ENCODE measurements around the gene TMEM135. TPM values are rescaled to one million over a fixed set of nuclear protein-coding genes. Genes with fewer than 3 reads are reported as not detected.

TMEM135 gene
- total RNA-seq, 4 donors from 2014 or later = 7.9 to 38.7 (median 18.9) TPM

- Histone ChIP-seq H3K4me3 (no peak overlapping the region), H3K4me1 (peaks cover 0 to 10% of the 10 kb centered on the region in 2 donors), H3K36me3 (no peaks in the 10 kb centered on the region), H3K9me3 (no peaks in the 10 kb centered on the region), H3K27ac (no peak overlapping the region), H3K27me3 (no peaks in the 10 kb centered on the region)
- ATAC-seq (no peak), DNase-seq (no peak)
- intact Hi-C loops (cut with DNase I; ENCODE audit: low total_unique reads) (no loop called here), in situ Hi-C loops (cut with MboI; ENCODE audit: low sequenced_read_pairs in 4 of 4) (loop anchor here in 3 of 4 donors (10.0 to 25.0 kb wide), 2 partner anchors 1178 to 1185 kb away; no protein-coding TSS in a partner anchor)
- TF ChIP-seq CTCF (IDR thresholded peaks at IDR 0.05 in 4 of 5, conservative IDR thresholded peaks at IDR 0.05 in 1 of 5) = no peak
These were observed 321.7 kb downstream of the TMEM135 start for GRCh38 chr11:87359401-87359800.

- TF ChIP-seq CTCF (IDR thresholded peaks at IDR 0.05 in 4 of 5, conservative IDR thresholded peaks at IDR 0.05 in 1 of 5) (no peak), POLR2A (IDR thresholded peaks at IDR 0.05) (no peak)
- in situ Hi-C loops (cut with MboI; ENCODE audit: low sequenced_read_pairs in 4 of 4) = loop anchor here in 2 of 4 donors (25.0 kb wide), 1 partner anchor 1175 kb away; no protein-coding TSS in a partner anchor
- no peak overlapping the region for H3K4me3 ChIP-seq
These were observed 324.2 kb downstream of the TMEM135 start for GRCh38 chr11:87361891-87362290.

GRCh38 chr11:87366346-87366745 lies 328.6 kb downstream of the TMEM135 start:
- in situ Hi-C loops (cut with MboI; ENCODE audit: low sequenced_read_pairs in 4 of 4) = loop anchor here in 2 of 4 donors (25.0 kb wide), 1 partner anchor 1171 kb away; no protein-coding TSS in a partner anchor
- H3K27me3 ChIP-seq = no peaks in the 10 kb centered on the region
- DNase-seq (no peak), ATAC-seq (no peak)
- no peaks in the 10 kb centered on the region for H3K36me3 ChIP-seq
- no peak overlapping the region for H3K27ac ChIP-seq
- TF ChIP-seq CTCF (IDR thresholded peaks at IDR 0.05 in 4 of 5, conservative IDR thresholded peaks at IDR 0.05 in 1 of 5) = no peak
- TF ChIP-seq POLR2A (IDR thresholded peaks at IDR 0.05) = no peak
- intact Hi-C loops (cut with DNase I; ENCODE audit: low total_unique reads) = no loop called here
- no peaks in the 10 kb centered on the region for H3K9me3 ChIP-seq
- no peak overlapping the region for H3K4me3 ChIP-seq
- H3K4me1 ChIP-seq = no peaks in the 10 kb centered on the region

More at GRCh38 chr11:87361891-87362290, 324.2 kb downstream of the TMEM135 start:
- intact Hi-C loops (cut with DNase I; ENCODE audit: low total_unique reads) = no loop called here
- no peak overlapping the region for H3K27ac ChIP-seq
- H3K27me3 ChIP-seq = no peaks in the 10 kb centered on the region
- ATAC-seq (no peak), DNase-seq (no peak)
- H3K4me1 ChIP-seq = peaks cover 0 to 1% of the 10 kb centered on the region in 2 donors
- no peaks in the 10 kb centered on the region for H3K9me3 ChIP-seq
- no peaks in the 10 kb centered on the region for H3K36me3 ChIP-seq

- no peak for TF ChIP-seq POLR2A (IDR thresholded peaks at IDR 0.05)
- no peak for TF ChIP-seq CTCF (IDR thresholded peaks at IDR 0.05 in 4 of 5, conservative IDR thresholded peaks at IDR 0.05 in 1 of 5)
- Histone ChIP-seq H3K36me3 (no peaks in the 10 kb centered on the region), H3K27ac (no peak overlapping the region), H3K4me1 (no peaks in the 10 kb centered on the region), H3K4me3 (no peak overlapping the region), H3K27me3 (no peaks in the 10 kb centered on the region), H3K9me3 (no peaks in the 10 kb centered on the region)
- in situ Hi-C loops (cut with MboI; ENCODE audit: low sequenced_read_pairs in 4 of 4) = loop anchor here in 2 of 4 donors (25.0 kb wide), 1 partner anchor 1170 kb away; no protein-coding TSS in a partner anchor
- ATAC-seq (no peak), DNase-seq (no peak)
- intact Hi-C loops (cut with DNase I; ENCODE audit: low total_unique reads) = no loop called here
These were observed 329.1 kb downstream of the TMEM135 start for GRCh38 chr11:87366763-87367405.

All from gastrocnemius medialis (tissue), 4 donors.